OCI-LY1 (cell line): ENCODE measurements around the gene ADAMTS10.

Source experiments
- EZH2 ChIP-seq: fragments of 200-600 bp; sonication (generic), shearing (Covaris generic); IDR thresholded peaks from 2 replicates; pipeline ENCODE4 v1.8.0; 2017; ENCODE audit warnings: borderline replicate concordance, mixed run types, mild to moderate bottlenecking, antibody characterized with exemption, low read length, moderate library complexity, mixed read lengths
- TF ChIP-seq, protein P1 (sequence below): fragments of 200-600 bp; sonication (generic), shearing (Covaris generic); IDR thresholded peaks from 2 replicates; pipeline ENCODE4 v1.5.1; 2017; ENCODE audit warnings: mild to moderate bottlenecking, antibody characterized with exemption, low read length, moderate library complexity, mixed read lengths

DNA sequence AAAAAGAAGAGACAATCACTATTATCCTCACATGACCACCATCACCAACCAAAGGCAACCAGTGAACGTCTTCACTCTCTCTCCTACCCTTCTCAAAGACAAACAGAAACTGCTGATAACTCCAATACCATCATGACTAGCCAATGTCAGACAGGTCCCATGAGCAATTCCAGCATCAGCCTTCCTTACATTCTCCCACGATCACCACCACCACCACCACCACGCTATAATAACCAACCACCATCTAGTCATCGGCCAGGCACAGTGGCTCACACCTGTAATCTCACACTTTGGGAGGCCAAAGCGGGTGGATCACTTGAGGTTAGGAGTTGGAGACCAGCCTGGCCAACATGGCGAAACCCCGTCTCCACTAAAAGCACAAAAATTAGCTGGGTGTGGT is 37.2 kb downstream of the ADAMTS10 start:
- TF ChIP-seq, protein P1, sequence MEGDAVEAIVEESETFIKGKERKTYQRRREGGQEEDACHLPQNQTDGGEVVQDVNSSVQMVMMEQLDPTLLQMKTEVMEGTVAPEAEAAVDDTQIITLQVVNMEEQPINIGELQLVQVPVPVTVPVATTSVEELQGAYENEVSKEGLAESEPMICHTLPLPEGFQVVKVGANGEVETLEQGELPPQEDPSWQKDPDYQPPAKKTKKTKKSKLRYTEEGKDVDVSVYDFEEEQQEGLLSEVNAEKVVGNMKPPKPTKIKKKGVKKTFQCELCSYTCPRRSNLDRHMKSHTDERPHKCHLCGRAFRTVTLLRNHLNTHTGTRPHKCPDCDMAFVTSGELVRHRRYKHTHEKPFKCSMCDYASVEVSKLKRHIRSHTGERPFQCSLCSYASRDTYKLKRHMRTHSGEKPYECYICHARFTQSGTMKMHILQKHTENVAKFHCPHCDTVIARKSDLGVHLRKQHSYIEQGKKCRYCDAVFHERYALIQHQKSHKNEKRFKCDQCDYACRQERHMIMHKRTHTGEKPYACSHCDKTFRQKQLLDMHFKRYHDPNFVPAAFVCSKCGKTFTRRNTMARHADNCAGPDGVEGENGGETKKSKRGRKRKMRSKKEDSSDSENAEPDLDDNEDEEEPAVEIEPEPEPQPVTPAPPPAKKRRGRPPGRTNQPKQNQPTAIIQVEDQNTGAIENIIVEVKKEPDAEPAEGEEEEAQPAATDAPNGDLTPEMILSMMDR, result no peak
- no peak for TF ChIP-seq EZH2
